Hepatocyte (in vitro differentiated cells): Measurements from ENCODE around the gene BEAN1. TPM values are rescaled to one million over a fixed set of nuclear protein-coding genes. Genes with fewer than 3 reads are reported as not detected.
"Not testable (repeated sequence)": the region's sequence is repeated elsewhere in the genome, so short reads cannot be mapped to it uniquely, and the experiment has no call there.

ENCODE experiments used
- DNase-seq: peaks from one replicate; pipeline ENCODE4 v3.0.0-alpha.2; 2016; ENCODE audit warnings: low spot score
- H2AFZ ChIP-seq: fragments of 200-600 bp; sonication (generic); 2 replicates; pipeline ENCODE4 v1.6.0; 2016; ENCODE audit warnings: antibody characterized with exemption, mild to moderate bottlenecking
- H3K27ac ChIP-seq: fragments of 200-600 bp; sonication (generic); 2 replicates; pipeline ENCODE4 v1.5.1; 2016; ENCODE audit warnings: mild to moderate bottlenecking
- H3K27me3 ChIP-seq: fragments of 200-600 bp; sonication (generic); 2 replicates; pipeline ENCODE4 v1.6.1; 2016
- H3K36me3 ChIP-seq: fragments of 200-600 bp; sonication (generic); replicated peaks from 2 replicates; pipeline ENCODE4 v1.5.1; 2016; ENCODE audit warnings: low read depth; ENCODE audit not compliant: insufficient read depth
- H3K4me1 ChIP-seq: fragments of 200-600 bp; sonication (generic); 2 replicates; pipeline ENCODE4 v1.5.1; 2016; ENCODE audit warnings: mild to moderate bottlenecking, moderate library complexity; ENCODE audit not compliant: insufficient read depth
- H3K4me2 ChIP-seq: fragments of 200-600 bp; sonication (generic); 2 replicates; pipeline ENCODE4 v1.6.0; 2016
- H3K4me3 ChIP-seq: fragments of 200-600 bp; sonication (generic); 2 replicates; pipeline ENCODE4 v1.5.1; 2016; ENCODE audit warnings: mild to moderate bottlenecking
- H3K79me2 ChIP-seq: fragments of 200-600 bp; sonication (generic); 2 replicates; pipeline ENCODE4 v1.6.0; 2017; ENCODE audit warnings: mild to moderate bottlenecking
- H3K9me2 ChIP-seq: fragments of 200-600 bp; sonication (generic); replicated peaks from 2 replicates; pipeline ENCODE4 v1.6.0; 2017; ENCODE audit warnings: mild to moderate bottlenecking; ENCODE audit not compliant: insufficient read depth
- H3K9me3 ChIP-seq: fragments of 200-600 bp; sonication (generic); 2 replicates; pipeline ENCODE4 v1.5.1; 2016; ENCODE audit warnings: low read depth, mild to moderate bottlenecking
- H4K20me1 ChIP-seq: fragments of 200-600 bp; sonication (generic); 2 replicates; pipeline ENCODE4 v1.6.0; 2016; ENCODE audit warnings: mild to moderate bottlenecking; ENCODE audit not compliant: insufficient read depth, poor library complexity, severe bottlenecking
- EZH2 ChIP-seq: fragments of 200-600 bp; sonication (generic); IDR thresholded peaks from 2 replicates; pipeline ENCODE4 v1.6.1; 2016; ENCODE audit warnings: antibody characterized with exemption, mild to moderate bottlenecking, borderline replicate concordance
- EZH2phosphoT487 ChIP-seq: fragments of 200-600 bp; sonication (generic); IDR thresholded peaks from one replicate; pipeline ENCODE4 v1.6.1; 2018; ENCODE audit warnings: antibody characterized with exemption, mild to moderate bottlenecking, low read depth, moderate library complexity; ENCODE audit not compliant: unreplicated experiment, severe bottlenecking
- WGBS: methylation state at CpG from one replicate; pipeline ENCODE4 v1.1.6; 2016; ENCODE audit warnings: low lambda C conversion rate; ENCODE audit errors: missing lambda C conversion rate; 5-methylcytosine and 5-hydroxymethylcytosine counted together
- polyA plus RNA-seq: library from polyadenylated mRNA; unstranded; fragments of >200 nt; fragmentation: Nextera tagmentation; extraction: Ambion mirVana; gene quantifications from 2 replicates; pipeline ENCODE4 v1.2.1, GENCODE V29; 2016
- total RNA-seq: library from RNA; depleted of rRNA; stranded (reverse); fragments of >200 nt; gene quantifications from 2 replicates; pipeline ENCODE4 v1.2.3, GENCODE V29; 2014
- TF ChIP-seq, protein P1 (sequence below): fragments of 200-600 bp; sonication (generic); IDR thresholded peaks from 2 replicates; pipeline ENCODE4 v1.5.1; 2016; ENCODE audit warnings: antibody characterized with exemption, mild to moderate bottlenecking; ENCODE audit not compliant: poor library complexity

The BEAN1 gene
- total and polyA plus RNA-seq, 2 experiments from 2014 or later, result 0.63 to 1.8 TPM

DNA sequence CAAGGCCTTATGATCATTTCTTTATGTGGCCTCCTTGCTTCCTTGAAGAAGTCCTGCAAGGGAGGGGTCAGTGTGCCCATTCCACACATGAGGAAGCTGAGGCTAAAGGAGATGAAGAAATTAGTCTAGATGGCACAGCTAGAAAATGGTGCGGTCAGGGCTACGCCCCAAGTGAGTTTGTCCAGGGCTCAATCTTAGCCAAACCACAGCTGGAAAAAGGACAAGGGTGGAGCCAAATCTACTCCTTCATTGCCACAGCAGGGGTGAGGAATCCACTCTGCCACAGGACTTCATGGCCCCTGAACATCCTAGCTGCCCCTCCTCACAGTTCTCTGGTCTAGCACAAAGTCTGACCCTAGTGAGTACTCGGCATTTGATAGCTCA, 16.2 kb downstream of the BEAN1 start:
- DNase-seq, result no peak
- TF ChIP-seq EZH2 (no peak), EZH2phosphoT487 (no peak)
- TF ChIP-seq, protein P1, sequence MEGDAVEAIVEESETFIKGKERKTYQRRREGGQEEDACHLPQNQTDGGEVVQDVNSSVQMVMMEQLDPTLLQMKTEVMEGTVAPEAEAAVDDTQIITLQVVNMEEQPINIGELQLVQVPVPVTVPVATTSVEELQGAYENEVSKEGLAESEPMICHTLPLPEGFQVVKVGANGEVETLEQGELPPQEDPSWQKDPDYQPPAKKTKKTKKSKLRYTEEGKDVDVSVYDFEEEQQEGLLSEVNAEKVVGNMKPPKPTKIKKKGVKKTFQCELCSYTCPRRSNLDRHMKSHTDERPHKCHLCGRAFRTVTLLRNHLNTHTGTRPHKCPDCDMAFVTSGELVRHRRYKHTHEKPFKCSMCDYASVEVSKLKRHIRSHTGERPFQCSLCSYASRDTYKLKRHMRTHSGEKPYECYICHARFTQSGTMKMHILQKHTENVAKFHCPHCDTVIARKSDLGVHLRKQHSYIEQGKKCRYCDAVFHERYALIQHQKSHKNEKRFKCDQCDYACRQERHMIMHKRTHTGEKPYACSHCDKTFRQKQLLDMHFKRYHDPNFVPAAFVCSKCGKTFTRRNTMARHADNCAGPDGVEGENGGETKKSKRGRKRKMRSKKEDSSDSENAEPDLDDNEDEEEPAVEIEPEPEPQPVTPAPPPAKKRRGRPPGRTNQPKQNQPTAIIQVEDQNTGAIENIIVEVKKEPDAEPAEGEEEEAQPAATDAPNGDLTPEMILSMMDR, result no peak
- Histone ChIP-seq H3K9me2 (no peaks in the 10 kb centered on the region), H3K36me3 (no peaks in the 10 kb centered on the region), H3K27me3 (no peaks in the 10 kb centered on the region), H2AFZ (no peak overlapping the region), H3K27ac (no peak overlapping the region), H3K4me1 (no peaks in the 10 kb centered on the region), H3K4me2 (no peak overlapping the region), H4K20me1 (no peaks in the 10 kb centered on the region), H3K9me3 (no peaks in the 10 kb centered on the region), H3K79me2 (no peaks in the 10 kb centered on the region), H3K4me3 (no peak overlapping the region)
- 99% methylated on average over 3 of the region's 3 CpGs for WGBS

DNA sequence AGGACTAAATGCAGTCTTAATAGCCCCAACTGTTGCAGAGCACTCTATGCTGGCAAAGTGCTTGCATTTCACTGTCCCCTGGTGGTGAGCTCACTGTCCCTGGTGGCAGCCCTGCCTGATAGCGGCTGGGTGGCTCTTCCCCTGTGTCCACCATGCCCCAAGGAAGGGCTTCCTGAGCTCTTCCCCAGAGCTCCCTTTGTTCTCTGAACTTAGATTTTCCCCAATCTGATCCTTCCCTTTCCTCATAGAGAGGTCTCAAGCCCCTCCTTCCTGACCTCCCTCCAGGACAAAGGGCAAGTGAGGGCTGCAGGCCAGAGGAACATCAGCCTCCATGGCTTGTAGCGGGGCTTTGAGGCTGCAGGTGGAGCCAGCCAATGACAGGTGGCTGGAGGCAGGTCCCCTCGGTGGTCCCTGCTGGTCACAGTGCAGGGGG, 17.0 kb downstream of the BEAN1 start:
- Histone ChIP-seq H3K9me2 (no peaks in the 10 kb centered on the region), H2AFZ (no peak overlapping the region), H3K9me3 (no peaks in the 10 kb centered on the region), H4K20me1 (no peaks in the 10 kb centered on the region), H3K36me3 (no peaks in the 10 kb centered on the region), H3K4me3 (no peak overlapping the region), H3K27me3 (no peaks in the 10 kb centered on the region), H3K79me2 (no peaks in the 10 kb centered on the region), H3K4me2 (no peak overlapping the region), H3K27ac (no peak overlapping the region), H3K4me1 (no peaks in the 10 kb centered on the region)
- no peak for DNase-seq
- no peak for TF ChIP-seq EZH2
- 48% methylated on average over 3 of the region's 3 CpGs for WGBS

DNA sequence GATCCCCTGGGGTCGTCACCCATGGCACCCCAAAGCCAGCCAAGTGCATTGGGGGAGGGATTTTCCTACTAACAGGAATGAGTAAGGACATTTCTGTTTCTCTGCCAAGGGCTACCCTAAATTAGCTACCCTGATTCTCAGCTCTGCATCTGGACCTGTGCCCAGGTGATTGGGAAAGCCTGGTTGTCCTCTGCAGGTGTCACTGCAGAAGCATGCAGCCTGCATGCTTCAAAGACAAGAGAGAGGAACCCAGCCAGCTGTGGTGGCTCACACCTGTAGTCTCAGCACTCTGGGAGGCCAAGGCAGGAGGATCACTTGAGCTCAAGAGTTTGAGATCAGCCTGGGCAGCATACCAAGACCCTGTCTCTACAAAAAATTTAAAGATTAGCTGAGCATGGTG, 19.6 kb downstream of the BEAN1 start:
- no peaks in the 10 kb centered on the region for H3K9me3 ChIP-seq
- H3K4me1 ChIP-seq, result no peaks in the 10 kb centered on the region
- H2AFZ ChIP-seq, result no peak overlapping the region
- no peaks in the 10 kb centered on the region for H4K20me1 ChIP-seq
- H3K9me2 ChIP-seq, result no peaks in the 10 kb centered on the region
- H3K4me2 ChIP-seq, result no peak overlapping the region
- no peaks in the 10 kb centered on the region for H3K27me3 ChIP-seq
- 100% methylated on average over 1 of the region's 1 CpG for WGBS
- TF ChIP-seq EZH2 (no peak), EZH2phosphoT487 (no peak)
- no peak overlapping the region for H3K27ac ChIP-seq
- no peaks in the 10 kb centered on the region for H3K79me2 ChIP-seq
- DNase-seq, result no peak
- no peaks in the 10 kb centered on the region for H3K36me3 ChIP-seq
- no peak overlapping the region for H3K4me3 ChIP-seq

DNA sequence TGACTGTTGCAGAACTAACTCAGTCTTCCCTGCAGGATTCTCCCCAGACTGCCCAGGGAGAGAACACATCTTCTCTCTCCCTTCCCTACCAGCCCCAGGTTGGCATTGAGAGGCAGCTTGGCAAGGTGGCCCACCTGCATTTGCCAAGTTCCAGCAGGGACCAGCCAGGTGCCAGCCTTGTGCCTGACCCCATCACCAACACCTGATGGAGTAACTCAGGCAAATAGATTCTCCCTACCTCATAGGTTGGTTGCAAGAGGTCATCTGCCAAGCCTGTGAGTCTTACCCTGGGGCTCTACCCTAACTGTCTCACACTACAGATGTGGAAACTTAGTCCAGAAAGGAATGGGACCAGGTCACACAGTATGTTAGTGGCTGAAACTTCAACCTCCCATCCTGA, 20.4 kb downstream of the BEAN1 start:
- no peaks in the 10 kb centered on the region for H3K79me2 ChIP-seq
- H4K20me1 ChIP-seq, result no peaks in the 10 kb centered on the region
- H3K9me2 ChIP-seq, result no peaks in the 10 kb centered on the region
- no peak for DNase-seq
- TF ChIP-seq EZH2 (no peak), EZH2phosphoT487 (no peak)
- TF ChIP-seq, protein P1, result no peak
- H2AFZ ChIP-seq, result no peak overlapping the region
- no peaks in the 10 kb centered on the region for H3K36me3 ChIP-seq
- H3K27me3 ChIP-seq, result no peaks in the 10 kb centered on the region
- no peak overlapping the region for H3K27ac ChIP-seq
- H3K9me3 ChIP-seq, result no peaks in the 10 kb centered on the region
- H3K4me2 ChIP-seq, result no peak overlapping the region
- H3K4me1 ChIP-seq, result no peaks in the 10 kb centered on the region
- no peak overlapping the region for H3K4me3 ChIP-seq

DNA sequence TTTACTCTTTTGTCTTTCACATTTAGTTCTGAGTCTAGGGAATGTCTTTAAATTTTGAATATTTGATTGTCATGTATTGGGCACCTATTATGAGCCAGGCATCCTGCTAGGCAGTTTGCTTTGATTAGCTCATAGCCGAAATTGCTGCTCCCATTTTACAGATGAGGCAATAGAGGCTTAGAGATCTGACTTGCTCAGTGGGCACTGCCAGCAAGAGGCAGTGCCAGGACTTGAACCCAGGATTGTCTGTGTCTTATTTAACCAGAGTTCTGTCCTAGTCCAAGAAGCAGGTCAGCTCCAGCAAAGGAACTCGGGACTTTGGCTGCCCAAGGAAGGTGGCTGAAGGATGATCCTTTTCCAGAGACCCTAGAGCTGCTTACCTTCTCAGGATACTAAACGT, 24.5 kb downstream of the BEAN1 start:
- no peak for TF ChIP-seq EZH2phosphoT487
- TF ChIP-seq, protein P1, result no peak
- TF ChIP-seq EZH2, result no peak
- no peaks in the 10 kb centered on the region for H4K20me1 ChIP-seq
- no peak overlapping the region for H3K4me2 ChIP-seq
- no peaks in the 10 kb centered on the region for H3K27me3 ChIP-seq
- no peak overlapping the region for H3K4me3 ChIP-seq
- no peaks in the 10 kb centered on the region for H3K9me2 ChIP-seq
- H3K27ac ChIP-seq, result no peak overlapping the region
- WGBS, result 94% methylated on average over 3 of the region's 3 CpGs
- no peaks in the 10 kb centered on the region for H3K36me3 ChIP-seq
- H3K9me3 ChIP-seq, result no peaks in the 10 kb centered on the region
- no peaks in the 10 kb centered on the region for H3K79me2 ChIP-seq
- no peak for DNase-seq
- no peak overlapping the region for H2AFZ ChIP-seq
- no peaks in the 10 kb centered on the region for H3K4me1 ChIP-seq

DNA sequence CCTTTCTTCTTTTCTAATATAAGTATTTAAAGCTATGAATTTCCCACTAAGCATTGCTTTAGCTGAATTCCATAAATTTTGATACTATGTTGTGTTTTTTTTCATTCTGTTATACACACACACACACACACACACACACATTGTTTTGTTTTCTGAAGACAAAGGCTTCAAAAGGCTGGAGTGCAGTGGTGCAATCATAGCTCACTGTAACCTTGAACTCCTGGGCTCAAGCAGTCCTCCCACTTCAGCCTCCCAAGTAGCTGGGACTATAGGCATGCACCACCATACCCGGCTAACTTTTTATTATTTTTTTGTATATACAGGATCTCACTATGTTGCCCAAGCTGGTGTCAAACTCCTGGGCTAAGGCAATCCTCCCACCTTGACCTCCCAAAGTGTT, 26.1 kb downstream of the BEAN1 start:
- not testable (repeated sequence) for H3K9me3 ChIP-seq, DNase-seq, H2AFZ ChIP-seq, H3K9me2 ChIP-seq, H3K4me2 ChIP-seq, H3K4me3 ChIP-seq, H3K4me1 ChIP-seq, H3K27ac ChIP-seq, H3K27me3 ChIP-seq, H3K36me3 ChIP-seq, H3K79me2 ChIP-seq, H4K20me1 ChIP-seq
- WGBS, result 90% methylated on average over 1 of the region's 1 CpG
